Mesenchymal stem cell (in vitro differentiated cells and primary cell): Measurements from ENCODE around the gene CCR6. TPM values are rescaled to one million over a fixed set of nuclear protein-coding genes. Genes with fewer than 3 reads are reported as not detected.

Source experiments
- DNase-seq: peaks from one replicate; pipeline ENCODE4 v3.0.0-alpha.2; 2013
- H2AFZ ChIP-seq: one replicate; pipeline ENCODE4 v1.6.1; 2013; ENCODE audit warnings: low read depth, mild to moderate bottlenecking, control low read depth, inconsistent platforms, low read length, moderate library complexity
- H2AK5ac ChIP-seq: 2 replicates; pipeline ENCODE4 v1.6.1; 2013; ENCODE audit warnings: low read length, moderate library complexity, mild to moderate bottlenecking, inconsistent platforms; ENCODE audit not compliant: severe bottlenecking
- H2BK120ac ChIP-seq: one replicate; pipeline ENCODE4 v1.6.1; 2013; ENCODE audit warnings: low read depth, mild to moderate bottlenecking, inconsistent platforms, low read length, moderate library complexity
- H2BK12ac ChIP-seq, 2 experiments: one replicate each; pipeline ENCODE4 v1.6.1; 2013; ENCODE audit warnings: inconsistent platforms in 2 of 2, low read length in 2 of 2, mild to moderate bottlenecking in 2 of 2, moderate library complexity in 2 of 2, control low read depth in 1 of 2
- H2BK15ac ChIP-seq: one replicate; pipeline ENCODE4 v1.6.1; 2013; ENCODE audit warnings: mild to moderate bottlenecking, low read depth, inconsistent platforms; ENCODE audit not compliant: poor library complexity, severe bottlenecking
- H2BK5ac ChIP-seq: 2 replicates; pipeline ENCODE4 v1.6.1; 2013; ENCODE audit warnings: low read depth, mild to moderate bottlenecking, low read length, control low read depth, inconsistent platforms; ENCODE audit not compliant: poor library complexity, severe bottlenecking
- H3K14ac ChIP-seq, 2 experiments: one replicate each; pipeline ENCODE4 v1.6.1; 2013; ENCODE audit warnings: inconsistent platforms in 2 of 2, low read length in 2 of 2, control low read depth in 1 of 2, mild to moderate bottlenecking in 1 of 2, moderate library complexity in 1 of 2
- H3K18ac ChIP-seq, 2 experiments: one replicate each; pipeline ENCODE4 v1.6.1; 2013; ENCODE audit warnings: inconsistent platforms in 2 of 2, low read length in 2 of 2, control low read depth in 1 of 2, low read depth in 1 of 2, mild to moderate bottlenecking in 1 of 2
- H3K23ac ChIP-seq, 2 experiments: one replicate each; pipeline ENCODE4 v1.6.1; 2013; ENCODE audit warnings: inconsistent platforms in 2 of 2, low read length in 2 of 2, mild to moderate bottlenecking in 2 of 2, moderate library complexity in 2 of 2, control low read depth in 1 of 2
- H3K27ac ChIP-seq: 2 replicates; pipeline ENCODE4 v1.5.1; 2013; ENCODE audit warnings: mild to moderate bottlenecking, moderate library complexity, low read length, control low read depth, inconsistent platforms; ENCODE audit not compliant: poor library complexity, severe bottlenecking
- H3K27me3 ChIP-seq, 2 experiments: 2 replicates each; pipeline versions ENCODE4 v1.6.1 to v1.7.0; 2013; ENCODE audit warnings: low read length in 2 of 2, mild to moderate bottlenecking in 2 of 2, moderate library complexity in 2 of 2, control low read depth in 1 of 2, inconsistent platforms in 1 of 2; ENCODE audit not compliant: control insufficient read depth in 1 of 2, insufficient read depth in 1 of 2
- H3K36me3 ChIP-seq, 2 experiments: 2 replicates each; pipeline versions ENCODE4 v1.6.1 to v1.7.0; 2013; ENCODE audit warnings: low read length in 2 of 2, control low read depth in 1 of 2, inconsistent platforms in 1 of 2, low read depth in 1 of 2, mild to moderate bottlenecking in 1 of 2; ENCODE audit not compliant: insufficient read depth in 2 of 2, control insufficient read depth in 1 of 2
- H3K4ac ChIP-seq, 2 experiments: one replicate each; pipeline ENCODE4 v1.6.1; 2013; ENCODE audit warnings: inconsistent platforms in 2 of 2, low read length in 2 of 2, mild to moderate bottlenecking in 2 of 2, moderate library complexity in 2 of 2, control low read depth in 1 of 2, low read depth in 1 of 2
- H3K4me1 ChIP-seq: 2 replicates; pipeline ENCODE4 v1.6.1; 2013; ENCODE audit warnings: low read depth, low read length, control low read depth; ENCODE audit not compliant: control insufficient read depth, insufficient read depth
- H3K4me2 ChIP-seq: 2 replicates; pipeline ENCODE4 v1.6.1; 2013; ENCODE audit warnings: low read length, mild to moderate bottlenecking, inconsistent platforms; ENCODE audit not compliant: poor library complexity, severe bottlenecking
- H3K4me3 ChIP-seq, 2 experiments: 2 replicates each; pipeline versions ENCODE4 v1.5.1 to v1.7.0; 2013; ENCODE audit warnings: low read length in 2 of 2, mild to moderate bottlenecking in 2 of 2, control low read depth in 1 of 2, low read depth in 1 of 2; ENCODE audit not compliant: insufficient read depth in 1 of 2
- H3K79me1 ChIP-seq: replicated peaks from 2 replicates; pipeline ENCODE4 v1.6.1; 2013; ENCODE audit warnings: mild to moderate bottlenecking, control low read depth, low read length, inconsistent platforms; ENCODE audit not compliant: poor library complexity, severe bottlenecking
- H3K9ac ChIP-seq: 2 replicates; pipeline ENCODE4 v1.7.0; 2013; ENCODE audit warnings: mild to moderate bottlenecking, low read length, moderate library complexity
- H3K9me3 ChIP-seq: 2 replicates; pipeline ENCODE4 v1.7.0; 2013; ENCODE audit warnings: mild to moderate bottlenecking, low read length; ENCODE audit not compliant: control insufficient read depth
- H4K8ac ChIP-seq: one replicate; pipeline ENCODE4 v1.6.1; 2013; ENCODE audit warnings: inconsistent platforms, mild to moderate bottlenecking, low read length, moderate library complexity
- H4K91ac ChIP-seq: one replicate; pipeline ENCODE4 v1.6.1; 2013; ENCODE audit warnings: mild to moderate bottlenecking, low read length, inconsistent platforms
- WGBS: methylation state at CpG from one replicate; pipeline ENCODE4 v1.1.7; 2013; ENCODE audit warnings: mixed read lengths; 5-methylcytosine and 5-hydroxymethylcytosine counted together
- polyA plus RNA-seq, 2 experiments: library from polyadenylated mRNA; stranded (reverse); fragments of 200-250 nt; gene quantifications; one replicate each; pipeline ENCODE4 v1.2.3, GENCODE V29; 2013

Gene CCR6
- not detected for polyA plus RNA-seq (2013, experiment 1 of 2)
- polyA plus RNA-seq (2013, experiment 2 of 2), result not detected

GRCh38 chr6:167122827-167123657 lies at the start of gene CCR6:
CCR6 (plus strand) TSS chr6:167123096; CDS start chr6:167136135, 13,039 bp downstream.
- 72% methylated on average over 7 of the region's 8 CpGs for WGBS

GRCh38 chr6:167073679-167074274 lies 49.1 kb upstream of the CCR6 start:
- H3K4me1 ChIP-seq, result no peaks in the 10 kb centered on the region
- H3K4me3 ChIP-seq, result no peak overlapping the region
- no peaks in the 10 kb centered on the region for H3K79me1 ChIP-seq
- no peak overlapping the region for H4K91ac ChIP-seq
- peaks cover 10% of the 10 kb centered on the region for H3K9me3 ChIP-seq
- no peak overlapping the region for H2BK12ac ChIP-seq
- no peak overlapping the region for H2BK15ac ChIP-seq
- H2BK5ac ChIP-seq, result no peak overlapping the region
- H2AFZ ChIP-seq, result no peak overlapping the region
- no peak overlapping the region for H3K27ac ChIP-seq
- no peak overlapping the region for H3K23ac ChIP-seq
- H3K27me3 ChIP-seq, result no peaks in the 10 kb centered on the region
- no peak overlapping the region for H3K4me2 ChIP-seq
- no peaks in the 10 kb centered on the region for H3K36me3 ChIP-seq
- H3K4ac ChIP-seq, result no peak overlapping the region
- no peak overlapping the region for H2BK120ac ChIP-seq
- DNase-seq, result no peak
- no peak overlapping the region for H3K18ac ChIP-seq
- H3K14ac ChIP-seq, result no peak overlapping the region
- no peak overlapping the region for H2AK5ac ChIP-seq
- H3K9ac ChIP-seq, result no peak overlapping the region
- no peak overlapping the region for H4K8ac ChIP-seq

More at GRCh38 chr6:167122827-167123657, at the start of gene CCR6:
- no peak within 1 kb of the TSS for H3K9ac ChIP-seq
- no peaks in the 10 kb centered on the region for H3K79me1 ChIP-seq
- no peak within 1 kb of the TSS for H3K4me3 ChIP-seq
- H2BK5ac ChIP-seq, result no peak within 1 kb of the TSS
- H3K36me3 ChIP-seq, result no peaks in the 10 kb centered on the region
- no peak for DNase-seq
- no peak within 1 kb of the TSS for H3K4me2 ChIP-seq
- no peak within 1 kb of the TSS for H2BK120ac ChIP-seq
- H3K4me1 ChIP-seq, result peaks cover under 1% of the 10 kb centered on the region
- H4K8ac ChIP-seq, result no peak within 1 kb of the TSS
- H3K9me3 ChIP-seq, result no peaks in the 10 kb centered on the region
- no peak within 1 kb of the TSS for H3K18ac ChIP-seq
- H2AFZ ChIP-seq, result no peak within 1 kb of the TSS
- H2AK5ac ChIP-seq, result no peak within 1 kb of the TSS
- H4K91ac ChIP-seq, result no peak within 1 kb of the TSS
- H2BK12ac ChIP-seq, result no peak within 1 kb of the TSS
- H3K23ac ChIP-seq, result no peak within 1 kb of the TSS
- no peak within 1 kb of the TSS for H2BK15ac ChIP-seq
- no peak within 1 kb of the TSS for H3K14ac ChIP-seq
- no peaks in the 10 kb centered on the region for H3K27me3 ChIP-seq
- no peak within 1 kb of the TSS for H3K4ac ChIP-seq
- H3K27ac ChIP-seq, result no peak within 1 kb of the TSS

GRCh38 chr6:167077241-167077932 lies 45.5 kb upstream of the CCR6 start:
- no peak overlapping the region for H3K4ac ChIP-seq
- H4K8ac ChIP-seq, result no peak overlapping the region
- peaks cover 6% of the 10 kb centered on the region for H3K9me3 ChIP-seq
- no peaks in the 10 kb centered on the region for H3K27me3 ChIP-seq
- no peaks in the 10 kb centered on the region for H3K4me1 ChIP-seq
- H4K91ac ChIP-seq, result peak overlapping the region; percentile 39
- H3K27ac ChIP-seq, result no peak overlapping the region
- H3K79me1 ChIP-seq, result no peaks in the 10 kb centered on the region
- no peak overlapping the region for H2BK120ac ChIP-seq
- 62% methylated on average over 14 of the region's 15 CpGs for WGBS
- no peak overlapping the region for H2BK12ac ChIP-seq
- H3K14ac ChIP-seq, result no peak overlapping the region
- no peak overlapping the region for H3K4me2 ChIP-seq
- no peak overlapping the region for H2AK5ac ChIP-seq
- no peak overlapping the region for H3K9ac ChIP-seq
- H3K23ac ChIP-seq, result no peak overlapping the region
- H3K18ac ChIP-seq, result no peak overlapping the region
- no peak for DNase-seq
- no peak overlapping the region for H2BK15ac ChIP-seq
- no peaks in the 10 kb centered on the region for H3K36me3 ChIP-seq
- H3K4me3 ChIP-seq, result no peak overlapping the region
- H2BK5ac ChIP-seq, result no peak overlapping the region
- H2AFZ ChIP-seq, result no peak overlapping the region

GRCh38 chr6:167078745-167079144 lies 44.2 kb upstream of the CCR6 start:
- Histone ChIP-seq H2BK5ac (no peak overlapping the region), H2BK120ac (no peak overlapping the region), H3K9me3 (no peaks in the 10 kb centered on the region), H3K18ac (no peak overlapping the region), H3K23ac (no peak overlapping the region), H4K8ac (no peak overlapping the region), H3K27ac (no peak overlapping the region), H3K4me2 (no peak overlapping the region), H2AK5ac (no peak overlapping the region), H3K4me3 (no peak overlapping the region), H3K9ac (no peak overlapping the region), H3K27me3 (no peaks in the 10 kb centered on the region), H3K14ac (no peak overlapping the region), H2BK15ac (no peak overlapping the region), H3K4ac (no peak overlapping the region), H3K36me3 (no peaks in the 10 kb centered on the region), H2AFZ (no peak overlapping the region), H2BK12ac (no peak overlapping the region), H4K91ac (no peak overlapping the region), H3K79me1 (no peaks in the 10 kb centered on the region), H3K4me1 (no peaks in the 10 kb centered on the region)
- DNase-seq, result no peak
- WGBS, result 74% methylated on average over 7 of the region's 8 CpGs
